ENCODE results near the gene TRMT61B.

Gene TRMT61B

GRCh38 chr2:28870146-28870891 lies at the start of gene TRMT61B:
TRMT61B (minus strand) TSS chr2:28870309; CDS start chr2:28870277, 32 bp downstream.
- peak; percentile 87 for DNase-seq (ENCODE audit: low read depth)

GRCh38 chr2:28915939-28916338 lies 45.8 kb upstream of the TRMT61B start:
- no peak for DNase-seq (ENCODE audit: low read depth)

- DNase-seq (ENCODE audit: low read depth) = no peak
Observed at GRCh38 chr2:28909655-28910353, 39.7 kb upstream of the TRMT61B start.

GRCh38 chr2:28908172-28908571 lies 38.1 kb upstream of the TRMT61B start:
- no peak for DNase-seq (ENCODE audit: low read depth)

GRCh38 chr2:28906821-28907220 lies 36.7 kb upstream of the TRMT61B start:
- DNase-seq (ENCODE audit: low read depth) = no peak

DNA sequence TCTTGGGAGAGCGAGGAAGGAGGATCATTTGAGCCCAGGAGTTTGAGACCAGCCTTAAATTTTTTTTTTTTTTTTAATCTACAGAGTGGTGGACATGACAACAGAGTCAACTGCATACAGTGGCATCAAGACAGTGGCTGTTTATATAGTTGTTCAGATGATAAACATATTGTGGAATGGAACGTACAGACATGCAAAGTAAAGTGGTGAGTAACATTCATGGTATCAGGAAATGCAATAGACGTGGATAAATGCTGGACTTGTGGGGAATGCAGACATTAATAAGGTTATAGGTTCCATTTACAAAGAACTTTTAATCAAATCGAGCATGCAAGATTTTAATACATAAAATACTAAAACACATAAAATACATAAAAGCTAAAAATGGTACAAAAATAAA lies 36.3 kb upstream of the TRMT61B start:
- no peak for DNase-seq (ENCODE audit: low read depth)

GRCh38 chr2:28905533-28905932 lies 35.4 kb upstream of the TRMT61B start:
- no peak for DNase-seq (ENCODE audit: low read depth)

DNA sequence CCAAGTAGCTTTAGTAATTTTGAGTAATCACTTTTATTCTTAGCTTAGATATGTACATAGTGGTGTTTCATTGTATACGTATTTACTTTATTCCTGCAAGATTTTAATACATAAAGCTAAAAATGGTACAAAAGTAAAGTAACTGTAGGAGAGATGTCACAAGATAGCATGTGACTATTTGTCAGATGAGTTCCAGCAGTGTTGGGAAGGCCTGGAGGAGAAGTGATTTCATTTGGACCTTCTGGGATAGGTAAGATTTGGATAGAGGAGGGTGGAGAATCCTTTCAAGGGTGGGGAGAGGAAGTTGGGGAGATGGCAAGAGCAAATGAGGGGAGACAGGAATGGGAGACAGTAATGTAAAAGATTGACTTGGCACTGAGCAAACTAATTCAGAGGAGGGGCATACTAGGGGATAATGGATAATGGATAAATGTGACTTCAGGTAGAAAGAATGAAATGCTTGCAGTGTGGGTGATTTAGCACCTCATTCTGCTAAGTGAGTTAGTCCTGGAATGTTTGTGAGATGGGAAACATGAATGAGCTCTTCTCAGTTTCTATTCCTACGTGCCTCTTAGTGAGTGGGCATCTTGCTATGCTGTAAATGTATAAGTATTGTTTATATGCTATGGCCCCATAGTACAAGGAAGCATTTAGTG lies 34.8 kb upstream of the TRMT61B start:
- DNase-seq (ENCODE audit: low read depth) = no peak

DNA sequence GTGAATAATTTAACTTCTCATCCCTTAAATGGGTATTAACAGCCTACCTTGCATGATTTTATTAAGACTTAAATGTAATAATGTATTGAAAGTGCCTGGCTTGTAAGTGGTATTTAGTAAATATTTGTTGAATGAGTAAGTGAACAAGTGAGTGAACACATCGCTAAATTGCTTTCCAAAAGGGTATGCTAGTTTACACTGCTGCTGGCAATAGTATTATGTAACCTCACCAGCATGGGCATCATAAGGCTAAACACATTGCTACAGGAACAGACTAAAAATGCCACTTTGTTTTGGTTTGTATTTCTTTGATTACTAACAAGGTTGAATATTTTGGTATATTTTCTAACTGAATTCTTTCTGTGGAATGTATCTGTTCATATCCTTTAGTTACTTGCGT lies 34.2 kb upstream of the TRMT61B start:
- peak; percentile 25 for DNase-seq (ENCODE audit: low read depth)

DNA sequence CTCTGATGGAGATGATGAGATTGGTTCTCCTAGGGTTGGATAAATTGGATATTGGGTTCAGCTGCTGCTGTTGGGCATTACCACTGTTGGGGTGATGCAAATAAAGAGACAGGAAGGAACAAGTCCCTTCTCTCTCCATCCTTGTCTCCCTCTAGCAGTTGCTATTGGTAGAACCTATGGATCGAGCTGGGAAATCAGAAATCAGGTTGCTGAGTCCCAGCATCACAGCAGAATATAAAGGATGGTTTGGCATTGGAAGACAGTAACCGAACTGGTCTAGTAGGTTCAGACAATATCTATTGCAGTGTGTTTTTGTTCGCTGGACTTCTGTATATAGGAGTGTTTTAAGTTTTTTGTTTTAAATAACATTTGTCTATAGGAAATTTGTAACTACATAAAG lies 32.5 kb upstream of the TRMT61B start:
- no peak for DNase-seq (ENCODE audit: low read depth)

GRCh38 chr2:28901841-28902240 lies 31.7 kb upstream of the TRMT61B start:
- no peak for DNase-seq (ENCODE audit: low read depth)

- no peak for DNase-seq (ENCODE audit: low read depth)
Observed at GRCh38 chr2:28901202-28901601, 31.1 kb upstream of the TRMT61B start.

DNA sequence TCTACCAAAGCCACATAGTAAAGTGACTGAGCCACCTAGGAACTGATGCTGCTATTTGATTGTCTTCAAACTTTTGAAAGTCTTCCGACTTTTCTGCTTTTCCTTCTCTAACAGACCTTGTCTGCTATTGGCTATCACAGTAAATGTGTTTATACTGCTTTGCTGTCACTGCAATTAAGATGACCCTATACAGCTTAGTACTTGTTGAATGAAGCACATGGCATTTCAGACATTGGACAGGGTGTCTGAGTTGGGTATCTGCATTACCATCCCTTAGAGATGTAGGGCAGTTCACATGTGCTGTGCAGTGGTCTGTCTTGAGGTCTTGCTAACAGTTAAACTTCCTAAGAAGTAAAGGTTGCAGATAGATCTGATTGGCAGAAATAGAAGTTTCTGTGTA lies 27.9 kb upstream of the TRMT61B start:
- DNase-seq (ENCODE audit: low read depth) = no peak

DNA sequence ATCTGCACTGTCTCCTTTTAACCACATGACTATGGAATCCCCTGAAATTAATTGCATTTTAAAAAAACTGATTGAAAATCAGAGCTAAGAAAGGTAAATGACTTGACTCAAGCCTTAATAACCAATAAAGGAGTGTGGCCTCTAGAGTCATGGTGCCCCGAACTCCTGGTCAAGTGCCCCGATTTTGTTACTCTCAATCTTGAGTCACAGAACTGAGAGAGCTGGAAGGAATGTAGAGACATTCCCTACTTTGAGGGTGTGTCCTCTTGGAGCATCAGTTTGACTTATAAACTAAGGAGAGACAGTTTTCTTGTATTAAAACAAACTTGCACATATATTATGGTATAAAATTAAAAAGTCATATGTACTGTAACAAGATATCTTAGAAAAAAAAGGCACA lies 26.8 kb upstream of the TRMT61B start:
- no peak for DNase-seq (ENCODE audit: low read depth)

DNA sequence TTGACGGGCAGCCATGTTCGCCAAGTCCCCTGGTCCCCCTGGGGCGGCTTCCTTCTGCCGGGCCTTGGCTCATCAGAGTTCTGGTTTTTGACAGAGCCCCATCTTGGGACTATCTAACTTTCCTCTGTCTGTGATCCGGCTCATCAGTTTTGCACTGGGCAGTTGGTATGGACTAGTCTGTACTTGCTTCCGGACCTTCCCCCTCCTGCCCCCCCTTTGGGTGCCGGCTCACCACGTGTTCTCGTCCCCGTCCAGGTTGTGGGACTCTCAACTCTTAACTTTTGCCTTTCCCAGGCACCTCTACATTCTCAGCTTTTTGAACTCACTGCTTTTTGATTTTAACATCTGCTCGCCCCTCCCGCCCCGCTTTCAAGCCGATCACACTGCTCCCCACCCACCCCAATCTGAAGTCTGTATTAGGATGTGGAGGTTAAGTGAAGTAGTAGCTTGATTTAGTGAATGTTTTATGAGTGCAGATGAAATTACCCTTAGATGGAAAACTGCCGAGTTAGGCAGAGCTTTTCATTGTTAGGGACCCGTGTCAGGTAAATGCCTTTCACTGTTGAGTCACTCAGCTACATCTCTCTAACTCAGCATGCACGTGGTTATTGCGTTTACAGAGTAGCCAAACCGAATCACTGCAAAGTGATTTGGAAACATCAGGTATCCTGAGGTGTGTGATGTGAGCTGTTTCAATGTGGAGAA lies 25.2 kb upstream of the TRMT61B start:
- DNase-seq (ENCODE audit: low read depth) = no peak

DNA sequence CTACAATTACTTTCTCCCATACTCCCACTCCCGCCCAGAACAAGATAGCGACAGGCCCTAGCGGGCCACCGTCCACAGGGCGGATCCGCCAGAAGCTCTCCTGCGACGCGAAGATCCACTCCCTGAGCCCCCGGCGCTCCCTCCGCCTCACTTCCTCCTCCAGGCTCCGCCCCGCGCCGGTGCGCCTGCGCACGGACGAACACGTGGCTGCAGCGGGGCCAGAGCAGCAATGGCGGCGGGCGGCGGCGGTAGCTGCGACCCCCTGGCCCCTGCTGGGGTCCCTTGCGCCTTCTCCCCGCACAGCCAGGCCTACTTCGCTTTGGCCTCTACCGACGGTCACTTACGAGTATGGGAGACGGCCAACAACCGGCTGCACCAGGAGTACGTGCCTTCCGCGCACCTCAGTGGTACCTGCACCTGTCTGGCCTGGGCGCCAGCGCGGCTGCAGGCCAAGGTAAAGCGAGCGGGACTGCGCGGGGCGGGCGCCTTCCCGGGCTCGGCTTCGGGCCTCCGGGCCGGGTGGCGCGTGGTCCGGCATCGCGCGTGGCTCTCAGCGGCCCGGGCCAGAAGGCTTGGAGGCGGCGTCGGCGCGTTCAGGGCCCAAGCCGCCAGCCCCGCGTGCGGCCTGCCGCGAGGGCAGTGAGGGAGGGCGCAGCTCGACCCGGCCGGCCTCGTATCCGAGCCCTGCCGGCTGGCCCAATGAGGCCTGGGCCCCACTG lies 24.5 kb upstream of the TRMT61B start, which contains the start of gene WDR43:
Gene WDR43 (plus strand): TSS at position 198 of the 719 bp plus-strand sequence. CDS start 32 bp downstream, at position 230.
- peak; percentile 97 for DNase-seq (ENCODE audit: low read depth)

GRCh38 chr2:28893488-28893887 lies 23.4 kb upstream of the TRMT61B start:
- no peak for DNase-seq (ENCODE audit: low read depth)

DNA sequence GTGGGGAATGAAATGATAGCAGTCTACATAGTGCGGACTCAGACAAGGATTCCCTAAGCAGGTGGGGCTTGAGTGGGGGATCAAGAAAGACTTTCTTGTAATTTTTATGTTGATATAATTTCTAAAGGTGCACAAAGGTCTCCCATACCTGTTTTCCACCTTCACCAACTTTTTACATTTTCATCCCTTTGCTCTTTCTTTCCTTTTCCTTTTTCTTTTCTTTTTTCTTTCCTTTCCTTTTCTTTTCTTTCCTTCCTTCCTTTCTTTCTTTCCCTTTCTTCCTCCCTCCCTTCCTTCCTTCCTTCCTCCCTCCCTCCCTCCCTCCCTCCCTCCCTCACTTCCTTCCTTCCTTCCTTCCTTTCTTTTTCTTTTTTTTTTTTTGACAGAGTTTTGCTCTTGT lies 10.1 kb upstream of the TRMT61B start:
- no peak for DNase-seq (ENCODE audit: low read depth)

GRCh38 chr2:28871620-28872019 lies 1.5 kb upstream of the TRMT61B start:
- DNase-seq (ENCODE audit: low read depth) = no peak

- peak; percentile 12 for DNase-seq (ENCODE audit: low read depth)
Observed at GRCh38 chr2:28869494-28870145, 489 bp downstream of the TRMT61B start.

GRCh38 chr2:28868611-28869010 lies 1.5 kb downstream of the TRMT61B start:
- no peak for DNase-seq (ENCODE audit: low read depth)
